Epithelial cell of esophagus (primary cell): ENCODE results near the gene SAMD14.

Experiments
- DNase-seq: peaks from one replicate; pipeline ENCODE4 v3.0.0; 2010; ENCODE audit warnings: low read depth
- H3K4me3 ChIP-seq: 2 replicates; pipeline ENCODE4 v1.5.1; 2011; ENCODE audit warnings: mild to moderate bottlenecking, low read length, control low read depth
- TF ChIP-seq, protein P1 (sequence below): IDR thresholded peaks from 2 replicates; pipeline ENCODE4 v1.5.1; 2011; ENCODE audit warnings: low read depth, mild to moderate bottlenecking, low read length, control low read depth, inconsistent platforms; ENCODE audit not compliant: insufficient read depth; ENCODE audit errors: missing control alignments

The SAMD14 gene

GRCh38 chr17:50151041-50151936, 21.3 kb upstream of the SAMD14 start:
- peak overlapping the region; percentile 74 for H3K4me3 ChIP-seq
- TF ChIP-seq, protein P1, sequence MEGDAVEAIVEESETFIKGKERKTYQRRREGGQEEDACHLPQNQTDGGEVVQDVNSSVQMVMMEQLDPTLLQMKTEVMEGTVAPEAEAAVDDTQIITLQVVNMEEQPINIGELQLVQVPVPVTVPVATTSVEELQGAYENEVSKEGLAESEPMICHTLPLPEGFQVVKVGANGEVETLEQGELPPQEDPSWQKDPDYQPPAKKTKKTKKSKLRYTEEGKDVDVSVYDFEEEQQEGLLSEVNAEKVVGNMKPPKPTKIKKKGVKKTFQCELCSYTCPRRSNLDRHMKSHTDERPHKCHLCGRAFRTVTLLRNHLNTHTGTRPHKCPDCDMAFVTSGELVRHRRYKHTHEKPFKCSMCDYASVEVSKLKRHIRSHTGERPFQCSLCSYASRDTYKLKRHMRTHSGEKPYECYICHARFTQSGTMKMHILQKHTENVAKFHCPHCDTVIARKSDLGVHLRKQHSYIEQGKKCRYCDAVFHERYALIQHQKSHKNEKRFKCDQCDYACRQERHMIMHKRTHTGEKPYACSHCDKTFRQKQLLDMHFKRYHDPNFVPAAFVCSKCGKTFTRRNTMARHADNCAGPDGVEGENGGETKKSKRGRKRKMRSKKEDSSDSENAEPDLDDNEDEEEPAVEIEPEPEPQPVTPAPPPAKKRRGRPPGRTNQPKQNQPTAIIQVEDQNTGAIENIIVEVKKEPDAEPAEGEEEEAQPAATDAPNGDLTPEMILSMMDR: peak; percentile 66
- peak; percentile 91 for DNase-seq

DNA sequence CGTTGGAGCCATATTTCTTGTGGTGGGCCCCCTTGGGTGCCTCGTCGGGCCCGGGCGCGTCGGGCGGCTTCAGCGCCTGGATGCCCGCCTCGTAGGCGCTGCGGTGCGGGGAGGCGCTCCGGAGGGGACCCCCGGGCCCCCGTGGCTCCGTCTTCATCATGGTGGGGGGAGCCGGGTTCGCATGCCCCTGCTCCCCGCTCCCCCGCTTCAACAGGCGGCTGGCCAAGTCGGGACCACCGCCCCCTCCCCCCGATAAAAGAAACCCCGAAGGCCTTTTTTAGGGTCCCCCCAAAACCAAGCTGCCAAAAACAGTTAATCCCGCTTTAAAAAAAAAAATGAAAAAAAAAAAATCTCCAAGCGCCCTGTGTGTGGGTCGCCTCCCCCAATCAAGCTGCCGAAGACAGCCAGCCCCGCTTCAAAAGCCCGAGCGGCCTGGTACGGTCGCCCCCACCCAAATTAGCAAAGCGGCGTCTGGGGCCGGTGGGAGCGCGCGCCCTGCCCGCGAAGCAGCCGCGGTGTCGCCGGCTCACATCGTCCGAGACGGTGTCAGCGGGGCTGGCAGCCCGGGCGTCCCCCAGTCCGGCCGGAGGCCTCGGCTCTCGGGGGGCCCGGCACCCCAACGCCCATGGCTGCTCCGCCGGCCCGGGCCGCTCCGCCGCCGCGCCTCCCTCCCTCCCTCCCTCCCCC, 20.5 kb upstream of the SAMD14 start, which contains the start of gene PPP1R9B:
PPP1R9B (minus strand) TSS at position 324 of the 687 bp plus-strand sequence; CDS start at position 160, 164 bp downstream.
- DNase-seq: no peak
- H3K4me3 ChIP-seq: peak within 1 kb of the TSS; percentile 74
- TF ChIP-seq, protein P1: no peak

DNA sequence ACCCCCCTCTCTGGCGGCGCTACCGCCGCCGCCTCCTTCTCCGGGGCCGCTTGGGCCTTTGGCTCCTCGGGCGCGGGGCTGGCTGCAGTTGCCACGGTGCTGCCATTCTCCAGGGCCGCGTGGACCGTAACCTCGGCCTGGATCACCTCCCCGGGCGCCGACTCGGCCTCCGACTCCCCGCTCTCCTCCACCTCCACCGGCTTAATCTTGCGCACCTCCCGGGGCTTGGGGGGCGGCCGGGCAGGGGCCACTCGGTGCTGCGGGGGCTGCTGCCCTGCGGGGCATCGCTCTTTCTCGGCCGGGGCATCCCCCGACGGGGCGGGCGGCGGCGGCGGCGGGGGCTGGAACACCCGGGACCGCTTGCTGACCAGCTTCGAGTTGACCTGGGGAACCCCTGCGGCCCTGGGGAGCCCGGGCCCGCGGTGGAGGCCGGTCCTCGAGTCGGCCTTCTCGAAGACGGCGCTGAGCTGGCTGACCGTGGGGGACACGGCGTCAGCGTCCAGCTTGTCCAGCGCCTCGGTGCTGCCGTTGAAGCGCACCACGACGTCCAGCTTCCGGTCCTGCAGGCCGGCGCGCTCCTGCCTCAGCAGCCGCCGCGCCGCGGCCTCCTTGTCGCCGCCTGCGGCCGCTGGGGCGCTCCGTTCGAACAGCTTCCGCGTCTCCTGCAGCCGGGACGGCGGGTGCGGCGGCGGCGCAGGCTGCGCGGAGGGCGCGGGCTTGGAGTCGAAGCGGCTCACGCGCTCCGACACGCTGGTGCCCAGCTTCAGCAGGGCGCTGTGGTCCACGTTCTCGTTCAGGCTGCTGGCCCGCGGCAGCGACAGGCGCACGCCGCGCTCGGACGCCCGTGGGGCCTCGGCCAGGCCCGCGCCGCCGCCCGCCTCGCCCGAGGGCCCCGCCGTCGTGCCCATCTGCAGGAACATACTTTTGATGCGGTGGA, 19.7 kb upstream of the SAMD14 start:
- peak overlapping the region; percentile 74 for H3K4me3 ChIP-seq
- peak; percentile 68 for DNase-seq
- TF ChIP-seq, protein P1: no peak

DNA sequence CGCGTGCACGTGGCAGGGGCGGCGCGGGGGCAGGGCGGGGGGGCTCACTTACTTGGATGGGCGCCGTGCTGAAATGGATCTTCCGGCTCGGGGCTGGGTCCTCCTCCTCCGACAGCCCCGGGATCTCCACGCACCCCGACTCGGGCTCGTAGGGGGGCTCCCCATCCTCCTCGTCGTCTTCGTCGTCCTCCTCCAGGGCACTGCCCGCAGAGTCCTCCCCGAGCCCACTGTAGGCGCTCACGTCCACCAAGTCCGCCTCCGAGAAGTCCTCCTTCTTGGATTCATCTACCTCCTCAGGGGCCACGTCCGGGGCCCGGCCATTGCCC, 19.1 kb upstream of the SAMD14 start:
- TF ChIP-seq, protein P1: no peak
- no peak for DNase-seq
- peak overlapping the region; percentile 74 for H3K4me3 ChIP-seq

- TF ChIP-seq, protein P1: peak; percentile 48
- peak; percentile 94 for DNase-seq
- peak overlapping the region; percentile 74 for H3K4me3 ChIP-seq
These were observed 18.5 kb upstream of the SAMD14 start for GRCh38 chr17:50148226-50149090.

- H3K4me3 ChIP-seq: peak overlapping the region; percentile 74
These were observed 17.9 kb upstream of the SAMD14 start for GRCh38 chr17:50147841-50148225.

More at GRCh38 chr17:50147841-50148225, 17.9 kb upstream of the SAMD14 start:
- no peak for DNase-seq
- TF ChIP-seq, protein P1: no peak
